ENCODE measurements around the gene ST8SIA2. TPM values are rescaled to one million over a fixed set of nuclear protein-coding genes. Genes with fewer than 3 reads are reported as not detected.

The ST8SIA2 gene
- polyA plus RNA-seq, 1 of the 3 experiments (the other 2 are of a cell fraction), result 0.05 TPM

- POLR2A ChIA-PET, result no interaction called here
- Histone ChIP-seq H3F3A (replicated peaks; ENCODE audit: insufficient read depth) (no peaks in the 10 kb centered on the region), H3K27ac (ENCODE audit: low read depth in 2 of 2, low read length in 1 of 2) (no peak overlapping the region), H3K4me3 (ENCODE audit: low read depth in 2 of 2, low read length in 1 of 2) (no peak overlapping the region), H3K9me2 (no peaks in the 10 kb centered on the region), H3K9me3 (no peaks in the 10 kb centered on the region), H2AFZ (ENCODE audit: low read depth) (no peak overlapping the region), H3K27me3 (ENCODE audit: insufficient read depth) (no peaks in the 10 kb centered on the region), H3K79me2 (ENCODE audit: insufficient read depth) (no peaks in the 10 kb centered on the region), H3K4me2 (no peak overlapping the region), H3K4me1 (ENCODE audit: control insufficient read depth in 1 of 2, insufficient read depth in 2 of 2, low read depth in 1 of 2, low read length in 1 of 2) (peaks cover 0 to 6% of the 10 kb centered on the region in 2 experiments; a peak in 1 of 4 replicates), H3K36me3 (replicated peaks in 1 of 2; ENCODE audit: control insufficient read depth in 1 of 2, insufficient read depth in 2 of 2, low read length in 1 of 2) (no peaks in the 10 kb centered on the region), H4K20me1 (ENCODE audit: insufficient read depth) (no peaks in the 10 kb centered on the region), H3K9ac (no peak overlapping the region)
- CTCF ChIA-PET, result no interaction called here
- DNase-seq, result no peak
- no peak for TF ChIP-seq GABPA (IDR thresholded peaks at IDR 0.05; ENCODE audit: low read depth)
- no peak for TF ChIP-seq TEAD4 (IDR thresholded peaks at IDR 0.05; ENCODE audit: borderline replicate concordance, insufficient read depth)
- no peak for TF ChIP-seq NFIC (IDR thresholded peaks at IDR 0.05; ENCODE audit: borderline replicate concordance)
- TF ChIP-seq, protein P1, sequence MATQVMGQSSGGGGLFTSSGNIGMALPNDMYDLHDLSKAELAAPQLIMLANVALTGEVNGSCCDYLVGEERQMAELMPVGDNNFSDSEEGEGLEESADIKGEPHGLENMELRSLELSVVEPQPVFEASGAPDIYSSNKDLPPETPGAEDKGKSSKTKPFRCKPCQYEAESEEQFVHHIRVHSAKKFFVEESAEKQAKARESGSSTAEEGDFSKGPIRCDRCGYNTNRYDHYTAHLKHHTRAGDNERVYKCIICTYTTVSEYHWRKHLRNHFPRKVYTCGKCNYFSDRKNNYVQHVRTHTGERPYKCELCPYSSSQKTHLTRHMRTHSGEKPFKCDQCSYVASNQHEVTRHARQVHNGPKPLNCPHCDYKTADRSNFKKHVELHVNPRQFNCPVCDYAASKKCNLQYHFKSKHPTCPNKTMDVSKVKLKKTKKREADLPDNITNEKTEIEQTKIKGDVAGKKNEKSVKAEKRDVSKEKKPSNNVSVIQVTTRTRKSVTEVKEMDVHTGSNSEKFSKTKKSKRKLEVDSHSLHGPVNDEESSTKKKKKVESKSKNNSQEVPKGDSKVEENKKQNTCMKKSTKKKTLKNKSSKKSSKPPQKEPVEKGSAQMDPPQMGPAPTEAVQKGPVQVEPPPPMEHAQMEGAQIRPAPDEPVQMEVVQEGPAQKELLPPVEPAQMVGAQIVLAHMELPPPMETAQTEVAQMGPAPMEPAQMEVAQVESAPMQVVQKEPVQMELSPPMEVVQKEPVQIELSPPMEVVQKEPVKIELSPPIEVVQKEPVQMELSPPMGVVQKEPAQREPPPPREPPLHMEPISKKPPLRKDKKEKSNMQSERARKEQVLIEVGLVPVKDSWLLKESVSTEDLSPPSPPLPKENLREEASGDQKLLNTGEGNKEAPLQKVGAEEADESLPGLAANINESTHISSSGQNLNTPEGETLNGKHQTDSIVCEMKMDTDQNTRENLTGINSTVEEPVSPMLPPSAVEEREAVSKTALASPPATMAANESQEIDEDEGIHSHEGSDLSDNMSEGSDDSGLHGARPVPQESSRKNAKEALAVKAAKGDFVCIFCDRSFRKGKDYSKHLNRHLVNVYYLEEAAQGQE (IDR thresholded peaks at IDR 0.05; ENCODE audit: low read depth, low read length), result no peak
- no peak for TF ChIP-seq FOXM1 (IDR thresholded peaks at IDR 0.05; ENCODE audit: low read depth)
- TF ChIP-seq, protein P2, sequence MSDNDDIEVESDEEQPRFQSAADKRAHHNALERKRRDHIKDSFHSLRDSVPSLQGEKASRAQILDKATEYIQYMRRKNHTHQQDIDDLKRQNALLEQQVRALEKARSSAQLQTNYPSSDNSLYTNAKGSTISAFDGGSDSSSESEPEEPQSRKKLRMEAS (IDR thresholded peaks at IDR 0.05; ENCODE audit: low read depth), result no peak
- TF ChIP-seq SMC3 (IDR thresholded peaks at IDR 0.05; ENCODE audit: low read depth, low read length), result no peak
- no peak for TF ChIP-seq FOXJ3 (CRISPR knock-in tag; IDR thresholded peaks at IDR 0.05)
- TF ChIP-seq RCOR1 (IDR thresholded peaks at IDR 0.05; ENCODE audit: low read length), result no peak
- TF ChIP-seq NRF1 (IDR thresholded peaks at IDR 0.05; ENCODE audit: low read depth, low read length), result no peak
- TF ChIP-seq RXRA (IDR thresholded peaks at IDR 0.05; ENCODE audit: borderline replicate concordance, low read depth), result no peak
- TF ChIP-seq JUND (IDR thresholded peaks at IDR 0.05), result no peak
- 42% methylated on average over 5 of the region's 5 CpGs for WGBS (ENCODE audit: low lambda C conversion rate)
Observed at GRCh38 chr15:92411256-92411655, 17.6 kb downstream of the ST8SIA2 start.

DNA sequence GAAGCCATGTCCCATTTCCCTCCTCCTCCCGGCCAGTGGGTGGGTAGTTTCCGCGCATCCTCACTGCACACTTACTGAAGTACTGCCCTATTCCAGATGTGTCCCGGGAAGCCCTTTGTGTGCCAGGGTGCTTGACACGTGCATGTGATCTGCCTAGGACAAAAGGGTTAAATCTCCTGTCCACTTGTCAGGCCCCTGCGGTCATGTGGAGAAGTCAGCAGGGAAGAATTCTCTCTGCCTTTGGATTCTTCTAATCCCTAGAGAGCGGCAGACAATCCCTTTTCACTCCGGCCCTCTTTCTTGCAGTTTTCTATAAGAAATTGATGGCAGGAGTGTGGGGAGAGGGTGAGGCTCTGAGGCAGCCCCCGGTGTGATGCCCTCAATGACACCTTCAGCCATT lies 19.8 kb downstream of the ST8SIA2 start:
- DNase-seq, result no peak
- no peak overlapping the region for H3K4me3 ChIP-seq (ENCODE audit: low read depth in 2 of 2, low read length in 1 of 2)
- H3K9me2 ChIP-seq, result no peaks in the 10 kb centered on the region
- peaks cover 0 to 6% of the 10 kb centered on the region in 2 experiments; a peak in 1 of 4 replicates for H3K4me1 ChIP-seq (ENCODE audit: control insufficient read depth in 1 of 2, insufficient read depth in 2 of 2, low read depth in 1 of 2, low read length in 1 of 2)
- POLR2A ChIA-PET, result no interaction called here
- no peak overlapping the region for H2AFZ ChIP-seq (ENCODE audit: low read depth)
- H3K36me3 ChIP-seq (replicated peaks in 1 of 2; ENCODE audit: control insufficient read depth in 1 of 2, insufficient read depth in 2 of 2, low read length in 1 of 2), result no peaks in the 10 kb centered on the region
- H3K27me3 ChIP-seq (ENCODE audit: insufficient read depth), result no peaks in the 10 kb centered on the region
- 50% methylated on average over 9 of the region's 9 CpGs for WGBS (ENCODE audit: low lambda C conversion rate)
- no peak overlapping the region for H3K9ac ChIP-seq
- no peaks in the 10 kb centered on the region for H3F3A ChIP-seq (replicated peaks; ENCODE audit: insufficient read depth)
- H3K9me3 ChIP-seq, result no peaks in the 10 kb centered on the region
- no peaks in the 10 kb centered on the region for H3K79me2 ChIP-seq (ENCODE audit: insufficient read depth)
- no peaks in the 10 kb centered on the region for H4K20me1 ChIP-seq (ENCODE audit: insufficient read depth)
- H3K4me2 ChIP-seq, result no peak overlapping the region
- H3K27ac ChIP-seq (ENCODE audit: low read depth in 2 of 2, low read length in 1 of 2), result no peak overlapping the region
- CTCF ChIA-PET, result no interaction called here
- TF ChIP-seq MXI1 (IDR thresholded peaks at IDR 0.05; ENCODE audit: low read depth, low read length) (no peak), FOXJ3 (CRISPR knock-in tag; IDR thresholded peaks at IDR 0.05) (no peak), JUND (IDR thresholded peaks at IDR 0.05) (no peak), CTCF (IDR thresholded peaks at IDR 0.05) (no peak), GATA2 (CRISPR knock-in tag; IDR thresholded peaks at IDR 0.05) (no peak), TAF1 (IDR thresholded peaks at IDR 0.05; ENCODE audit: borderline replicate concordance, low read depth, low read length) (no peak), NFIC (IDR thresholded peaks at IDR 0.05; ENCODE audit: borderline replicate concordance) (no peak), SMC3 (IDR thresholded peaks at IDR 0.05; ENCODE audit: low read depth, low read length) (no peak), ELF1 (IDR thresholded peaks at IDR 0.05) (no peak), EZH2phosphoT487 (IDR thresholded peaks at IDR 0.05; ENCODE audit: borderline replicate concordance, low read depth) (no peak), TCF12 (IDR thresholded peaks at IDR 0.05) (no peak)
- TF ChIP-seq, protein P3, sequence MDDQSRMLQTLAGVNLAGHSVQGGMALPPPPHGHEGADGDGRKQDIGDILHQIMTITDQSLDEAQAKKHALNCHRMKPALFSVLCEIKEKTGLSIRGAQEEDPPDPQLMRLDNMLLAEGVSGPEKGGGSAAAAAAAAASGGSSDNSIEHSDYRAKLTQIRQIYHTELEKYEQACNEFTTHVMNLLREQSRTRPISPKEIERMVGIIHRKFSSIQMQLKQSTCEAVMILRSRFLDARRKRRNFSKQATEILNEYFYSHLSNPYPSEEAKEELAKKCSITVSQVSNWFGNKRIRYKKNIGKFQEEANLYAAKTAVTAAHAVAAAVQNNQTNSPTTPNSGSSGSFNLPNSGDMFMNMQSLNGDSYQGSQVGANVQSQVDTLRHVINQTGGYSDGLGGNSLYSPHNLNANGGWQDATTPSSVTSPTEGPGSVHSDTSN (IDR thresholded peaks at IDR 0.05), result no peak
- TF ChIP-seq, protein P2 (IDR thresholded peaks at IDR 0.05; ENCODE audit: low read depth), result no peak
